Stimulated activated CD4-positive, alpha-beta T cell treated with anti-CD3 and anti-CD28 coated beads, Interleukin-4, amount 100 ng/mL, for 4 hours (primary cell): ENCODE data around the gene SRGAP1.
"Not testable (repeated sequence)": the region's sequence is repeated elsewhere in the genome, so short reads cannot be mapped to it uniquely, and the experiment has no call there.

Experiments
- DNase-seq, 2 experiments: peaks; one replicate each; pipeline ENCODE4 v3.0.0-alpha.2; 2020

SRGAP1 gene

GRCh38 chr12:64093689-64094088, 249.2 kb downstream of the SRGAP1 start:
- DNase-seq, result no peak

- DNase-seq, result no peak
Measured at GRCh38 chr12:64097366-64098105, 253.0 kb downstream of the SRGAP1 start.

- DNase-seq, result no peak
Measured at GRCh38 chr12:64098709-64099354, 254.3 kb downstream of the SRGAP1 start.

- no peak for DNase-seq
Measured at GRCh38 chr12:64099397-64099796, 254.9 kb downstream of the SRGAP1 start.

- no peak for DNase-seq
Measured at GRCh38 chr12:64102339-64102738, 257.8 kb downstream of the SRGAP1 start.

- DNase-seq, result no peak
Measured at GRCh38 chr12:64103825-64104740, 259.6 kb downstream of the SRGAP1 start.

- no peak for DNase-seq
Measured at GRCh38 chr12:64105026-64105425, 260.5 kb downstream of the SRGAP1 start.

- no peak for DNase-seq
Measured at GRCh38 chr12:64107776-64108175, 263.3 kb downstream of the SRGAP1 start.

GRCh38 chr12:64109706-64110105, 265.2 kb downstream of the SRGAP1 start:
- DNase-seq, result no peak

GRCh38 chr12:64110864-64111263, 266.4 kb downstream of the SRGAP1 start:
- no peak for DNase-seq

GRCh38 chr12:64116969-64117368, 272.5 kb downstream of the SRGAP1 start:
- no peak for DNase-seq

- no peak for DNase-seq
Measured at GRCh38 chr12:64120568-64120967, 276.1 kb downstream of the SRGAP1 start.

GRCh38 chr12:64121086-64121485, 276.6 kb downstream of the SRGAP1 start:
- not testable (repeated sequence) for DNase-seq

GRCh38 chr12:64122154-64122553, 277.7 kb downstream of the SRGAP1 start:
- no peak for DNase-seq

GRCh38 chr12:64122995-64123394, 278.5 kb downstream of the SRGAP1 start:
- DNase-seq, result no peak

- no peak for DNase-seq
Measured at GRCh38 chr12:64123448-64123847, 278.9 kb downstream of the SRGAP1 start.

GRCh38 chr12:64124511-64125197, 280.2 kb downstream of the SRGAP1 start:
- DNase-seq, result no peak

GRCh38 chr12:64125913-64126312, 281.4 kb downstream of the SRGAP1 start:
- DNase-seq, result no peak

- DNase-seq, result no peak
Measured at GRCh38 chr12:64127811-64128210, 283.3 kb downstream of the SRGAP1 start.

- no peak for DNase-seq
Measured at GRCh38 chr12:64128366-64128765, 283.9 kb downstream of the SRGAP1 start.

- DNase-seq, result not testable (repeated sequence)
Measured at GRCh38 chr12:64130476-64130875, 286.0 kb downstream of the SRGAP1 start.

GRCh38 chr12:64131456-64131855, 287.0 kb downstream of the SRGAP1 start:
- DNase-seq, result not testable (repeated sequence)

GRCh38 chr12:64132672-64133071, 288.2 kb downstream of the SRGAP1 start:
- DNase-seq, result not testable (repeated sequence)
